T-cell (primary cell): ENCODE results near the gene IL2RA. TPM values are rescaled to one million over a fixed set of nuclear protein-coding genes. Genes with fewer than 3 reads are reported as not detected.

Experiments used
- ATAC-seq, 4 experiments: fragments of 200-7000 bp in 3 of 4; fragments of 150-1000 bp in 1 of 4; cut with Tn5 transposase; replicated peaks in 1 of 4; 1 replicate in 3 of 4; 2 replicates in 1 of 4; pipeline ENCODE4 v1.10.0; 2021; ENCODE audit warnings: moderate library complexity in 3 of 4, mild to moderate bottlenecking in 2 of 4, moderate number of reproducible peaks in 1 of 4
- CTCF ChIA-PET, 2 donors: fragments of 300-600 bp; sonication (Branson Sonifier 250); formaldehyde crosslinking; loops; one replicate each; lab custom pipeline; 2022; ENCODE audit warnings: antibody characterized with exemption in 2 of 2; lab: Charles Lee
- POLR2A ChIA-PET, 2 donors: fragments of 300-600 bp; sonication (Branson Sonifier 250); formaldehyde crosslinking; loops; one replicate each; lab custom pipeline; 2022; ENCODE audit warnings: antibody characterized with exemption in 2 of 2; lab: Charles Lee
- DNase-seq, 35 experiments: peaks; one replicate each; pipeline versions ENCODE4 v3.0.0 to v3.0.0-alpha.2; 2013 to 2023
- H3K27ac ChIP-seq: one replicate; pipeline ENCODE4 v1.5.1; 2013; ENCODE audit warnings: low read length
- H3K27me3 ChIP-seq, 2 experiments: replicated peaks in 1 of 2; 1 replicate in 1 of 2; 2 replicates in 1 of 2; pipeline versions ENCODE4 v1.6.1 to v1.7.0; 2013; ENCODE audit warnings: low read length in 1 of 2, mixed read lengths in 1 of 2; ENCODE audit not compliant: control insufficient read depth in 2 of 2, insufficient read depth in 2 of 2; ENCODE audit errors: extremely low read depth in 1 of 2
- H3K36me3 ChIP-seq, 2 donors: 1 replicate in 1 of 2; 2 replicates in 1 of 2; pipeline versions ENCODE4 v1.6.1 to v1.7.0; 2013; ENCODE audit warnings: low read length in 1 of 2; ENCODE audit not compliant: control insufficient read depth in 2 of 2, insufficient read depth in 1 of 2; ENCODE audit errors: extremely low read depth in 1 of 2
- H3K4me1 ChIP-seq, 2 experiments: 1 replicate in 1 of 2; 2 replicates in 1 of 2; pipeline versions ENCODE4 v1.6.1 to v1.7.0; 2013; ENCODE audit warnings: low read length in 2 of 2, mixed read lengths in 1 of 2; ENCODE audit not compliant: insufficient read depth in 2 of 2, control insufficient read depth in 1 of 2; ENCODE audit errors: extremely low read depth in 1 of 2
- H3K4me3 ChIP-seq, 2 donors: 1 replicate in 1 of 2; 2 replicates in 1 of 2; pipeline versions ENCODE4 v1.5.1 to v1.7.0; 2013; ENCODE audit warnings: mild to moderate bottlenecking in 2 of 2, low read length in 1 of 2, moderate library complexity in 1 of 2; ENCODE audit not compliant: control insufficient read depth in 1 of 2; ENCODE audit errors: extremely low read depth in 1 of 2
- H3K9me3 ChIP-seq: 2 replicates; pipeline ENCODE4 v1.7.0; 2013
- H3K27ac Mint-ChIP-seq, 2 donors: one replicate each; pipeline ENCODE4 v1.8.0; 2020 to 2021; ENCODE audit warnings: mild to moderate bottlenecking in 2 of 2, mixed read lengths in 2 of 2
- H3K27me3 Mint-ChIP-seq, 2 donors: one replicate each; pipeline ENCODE4 v1.8.0; 2021 to 2022; ENCODE audit warnings: mixed read lengths in 2 of 2
- H3K36me3 Mint-ChIP-seq: one replicate; pipeline ENCODE4 v1.8.0; 2021; ENCODE audit warnings: mixed read lengths
- H3K4me1 Mint-ChIP-seq, 3 donors: one replicate each; pipeline ENCODE4 v1.8.0; 2020 to 2022; ENCODE audit warnings: mixed read lengths in 3 of 3, mild to moderate bottlenecking in 1 of 3
- H3K4me3 Mint-ChIP-seq, 3 donors: one replicate each; pipeline ENCODE4 v1.8.0; 2020 to 2022; ENCODE audit warnings: mild to moderate bottlenecking in 3 of 3, mixed read lengths in 3 of 3, moderate library complexity in 3 of 3
- H3K9me3 Mint-ChIP-seq, 3 donors: one replicate each; pipeline ENCODE4 v1.8.0; 2020 to 2022; ENCODE audit warnings: mixed read lengths in 3 of 3
- WGBS: methylation state at CpG from one replicate; pipeline ENCODE4 v1.1.5; 2013; ENCODE audit warnings: missing lambda C conversion rate; ENCODE audit not compliant: insufficient coverage; 5-methylcytosine and 5-hydroxymethylcytosine counted together
- total RNA-seq, 35 experiments: library from RNA in 6 of 35; stranded (reverse) in 6 of 35; fragments of 120-200 nt in 1 of 35; gene quantifications; one replicate each; pipeline versions ENCODE4 v1.2.1 to v1.2.4 and lab custom pipeline; 2013 to 2026

The IL2RA gene
- total RNA-seq, 5 donors from 2014 or later (not counting 1 experiment from before 2014, with no cell fraction given) = 19.9 to 40.4 (median 28.1) TPM

DNA sequence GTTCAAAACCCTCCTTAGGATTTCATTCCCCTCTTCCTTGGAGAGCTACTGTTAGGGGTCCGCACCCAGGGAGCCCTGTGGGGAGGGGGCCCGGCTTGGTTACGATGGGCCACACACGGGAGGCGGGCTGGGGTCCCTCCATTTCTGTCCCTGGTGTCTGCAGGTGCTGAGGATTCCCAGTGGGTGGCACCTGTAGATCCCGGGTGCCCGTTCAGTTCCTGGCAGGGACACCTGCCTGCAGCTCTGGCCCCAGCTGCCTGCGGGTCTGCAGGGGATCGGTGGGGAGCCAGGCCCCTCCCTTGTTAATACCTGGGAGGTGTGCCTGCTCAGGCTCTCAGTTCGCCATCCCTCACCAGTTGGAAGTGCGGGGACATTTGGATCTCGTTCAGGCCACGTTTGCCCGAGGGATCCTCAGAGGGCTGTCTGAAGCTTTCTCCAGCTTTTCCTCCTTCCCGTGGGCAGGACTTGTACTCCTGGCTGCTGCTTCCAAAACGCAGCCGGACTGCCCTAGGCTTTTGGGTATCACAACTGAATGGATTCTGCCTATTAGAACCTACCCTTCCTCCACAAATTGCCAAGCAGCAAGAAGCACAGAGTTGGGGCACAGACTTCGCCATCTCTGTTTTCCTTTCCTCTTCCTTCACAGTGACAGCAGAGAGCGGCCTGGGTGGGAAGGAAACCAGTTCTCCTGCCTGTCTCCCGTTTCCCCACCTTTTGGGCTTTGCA is 62.6 kb downstream of the IL2RA start:
- Mint-ChIP-seq H3K9me3 (no peaks in the 10 kb centered on the region), H3K36me3 (no peaks in the 10 kb centered on the region), H3K27ac (no peak overlapping the region), H3K27me3 (peaks cover 3 to 14% of the 10 kb centered on the region in 2 donors), H3K4me1 (peaks cover 9 to 21% (median 17%) of the 10 kb centered on the region in 3 donors), H3K4me3 (no peak overlapping the region)
- CTCF ChIA-PET = no interaction called here
- Histone ChIP-seq H3K9me3 (no peaks in the 10 kb centered on the region), H3K4me1 (peaks cover 2 to 4% of the 10 kb centered on the region in 2 experiments), H3K36me3 (no peaks in the 10 kb centered on the region), H3K4me3 (no peak overlapping the region), H3K27ac (no peak overlapping the region), H3K27me3 (peaks cover 0 to 21% of the 10 kb centered on the region in 2 experiments)
- DNase-seq = no peak
- POLR2A ChIA-PET = interaction anchor here (0.5 to 0.6 kb wide), 2 partner anchors 114 to 140 kb away, joined by 3 read pairs; no protein-coding TSS in a partner anchor
- whole genome bisulfite sequencing = 74% methylated on average over 11 of the region's 20 CpGs
- ATAC-seq = no peak

- 86% methylated on average over 1 of the region's 4 CpGs for WGBS
- Histone ChIP-seq H3K4me3 (no peak overlapping the region), H3K4me1 (peaks cover 2% of the 10 kb centered on the region in 2 experiments), H3K27ac (no peak overlapping the region), H3K36me3 (no peaks in the 10 kb centered on the region), H3K9me3 (no peaks in the 10 kb centered on the region), H3K27me3 (peaks cover 0 to 21% of the 10 kb centered on the region in 2 experiments)
- DNase-seq (no peak), ATAC-seq (no peak)
- Mint-ChIP-seq H3K9me3 (peaks cover 0 to 11% (median 6%) of the 10 kb centered on the region in 3 donors), H3K4me1 (peaks cover 5 to 15% (median 12%) of the 10 kb centered on the region in 3 donors), H3K27ac (no peak overlapping the region), H3K36me3 (peaks cover 6% of the 10 kb centered on the region), H3K27me3 (peaks cover 4 to 11% of the 10 kb centered on the region in 2 donors), H3K4me3 (no peak overlapping the region)
- POLR2A ChIA-PET = no interaction called here
- CTCF ChIA-PET = no interaction called here
Observed at GRCh38 chr10:5996696-5997095, 65.5 kb downstream of the IL2RA start.

- peaks cover 6% of the 10 kb centered on the region for H3K36me3 Mint-ChIP-seq
- peaks cover 7 to 8% (median 8%) of the 10 kb centered on the region in 3 donors for H3K4me1 Mint-ChIP-seq
- no peaks in the 10 kb centered on the region for H3K4me1 ChIP-seq
- no peaks in the 10 kb centered on the region for H3K36me3 ChIP-seq
- H3K27ac Mint-ChIP-seq = no peak overlapping the region
- H3K27ac ChIP-seq = no peak overlapping the region
- no peak overlapping the region for H3K4me3 ChIP-seq
- CTCF ChIA-PET = no interaction called here
- H3K9me3 ChIP-seq = no peaks in the 10 kb centered on the region
- no CpG with 5 or more reads among the region's 1 CpG for WGBS
- H3K9me3 Mint-ChIP-seq = peaks cover 4 to 18% (median 6%) of the 10 kb centered on the region in 3 donors
- POLR2A ChIA-PET = no interaction called here
- H3K4me3 Mint-ChIP-seq = no peak overlapping the region
- peaks cover 0 to 5% of the 10 kb centered on the region in 2 experiments for H3K27me3 ChIP-seq
- peaks cover 3 to 4% of the 10 kb centered on the region in 2 donors for H3K27me3 Mint-ChIP-seq
- no peak for DNase-seq
- no peak for ATAC-seq
Observed at GRCh38 chr10:5992398-5992797, 69.8 kb downstream of the IL2RA start.

GRCh38 chr10:5991708-5992107 is 70.5 kb downstream of the IL2RA start:
- Histone ChIP-seq H3K36me3 (no peaks in the 10 kb centered on the region), H3K4me3 (no peak overlapping the region), H3K9me3 (no peaks in the 10 kb centered on the region), H3K27ac (no peak overlapping the region), H3K27me3 (peaks cover 0 to 5% of the 10 kb centered on the region in 2 experiments), H3K4me1 (no peaks in the 10 kb centered on the region)
- Mint-ChIP-seq H3K27me3 (peaks cover 3 to 4% of the 10 kb centered on the region in 2 donors), H3K9me3 (peaks cover 4 to 18% (median 6%) of the 10 kb centered on the region in 3 donors), H3K4me3 (no peak overlapping the region), H3K36me3 (peaks cover 6% of the 10 kb centered on the region), H3K4me1 (peaks cover 7 to 8% (median 8%) of the 10 kb centered on the region in 3 donors), H3K27ac (no peak overlapping the region)
- ChIA-PET CTCF (no interaction called here), POLR2A (no interaction called here)
- no peak for ATAC-seq
- no peak for DNase-seq

GRCh38 chr10:5989756-5990155 is 72.4 kb downstream of the IL2RA start:
- H3K27ac ChIP-seq = no peak overlapping the region
- no peaks in the 10 kb centered on the region for H3K36me3 ChIP-seq
- no peak for DNase-seq
- no peaks in the 10 kb centered on the region for H3K27me3 ChIP-seq
- CTCF ChIA-PET = no interaction called here
- H3K4me3 ChIP-seq = no peak overlapping the region
- H3K9me3 Mint-ChIP-seq = peaks cover 4 to 18% (median 6%) of the 10 kb centered on the region in 3 donors
- no peaks in the 10 kb centered on the region for H3K9me3 ChIP-seq
- H3K27me3 Mint-ChIP-seq = peaks cover 0 to 2% of the 10 kb centered on the region in 2 donors
- POLR2A ChIA-PET = no interaction called here
- peaks cover 6% of the 10 kb centered on the region for H3K36me3 Mint-ChIP-seq
- ATAC-seq = no peak
- H3K4me1 Mint-ChIP-seq = peaks cover 7 to 8% (median 8%) of the 10 kb centered on the region in 3 donors
- no peak overlapping the region for H3K27ac Mint-ChIP-seq
- H3K4me1 ChIP-seq = no peaks in the 10 kb centered on the region
- WGBS = no CpG with 5 or more reads among the region's 2 CpGs
- no peak overlapping the region for H3K4me3 Mint-ChIP-seq

- no peak for ATAC-seq
- no peaks in the 10 kb centered on the region for H3K27me3 ChIP-seq
- Mint-ChIP-seq H3K4me1 (peaks cover 7 to 8% (median 8%) of the 10 kb centered on the region in 3 donors), H3K27ac (no peak overlapping the region), H3K9me3 (peaks cover 4 to 15% (median 6%) of the 10 kb centered on the region in 3 donors), H3K4me3 (no peak overlapping the region), H3K36me3 (peaks cover 6% of the 10 kb centered on the region), H3K27me3 (peaks cover 0 to 2% of the 10 kb centered on the region in 2 donors)
- CTCF ChIA-PET = interaction anchor here in 1 of 2 donors (0.8 kb wide), 1 partner anchor 63 kb away, joined by 4 read pairs; no protein-coding TSS in a partner anchor
- H3K4me3 ChIP-seq = no peak overlapping the region
- POLR2A ChIA-PET = no interaction called here
- 96% methylated on average over 7 of the region's 10 CpGs for WGBS
- no peak for DNase-seq
- no peaks in the 10 kb centered on the region for H3K36me3 ChIP-seq
- H3K4me1 ChIP-seq = no peaks in the 10 kb centered on the region
- no peaks in the 10 kb centered on the region for H3K9me3 ChIP-seq
- no peak overlapping the region for H3K27ac ChIP-seq
Observed at GRCh38 chr10:5988336-5988920, 73.7 kb downstream of the IL2RA start.
